Gastrocnemius medialis (tissue), 4 donors: ENCODE data around the gene HAGHL.
"Not testable (repeated sequence)": the region's sequence is repeated elsewhere in the genome, so short reads cannot be mapped to it uniquely, and the experiment has no call there.

Experiments used
- POLR2A ChIP-seq, 2 donors: fragments of 450-650 bp; IDR thresholded peaks; one replicate each; pipeline ENCODE4 v1.6.1; 2017; ENCODE audit warnings: antibody characterized with exemption in 2 of 2, mild to moderate bottlenecking in 2 of 2, moderate library complexity in 2 of 2
- TF ChIP-seq, protein P1 (sequence below), 5 experiments: fragments of 450-650 bp in 3 of 5; fragments of 200-600 bp in 2 of 5; sonication (generic) in 2 of 5; IDR thresholded peaks in 4 of 5; conservative IDR thresholded peaks in 1 of 5; 1 replicate in 4 of 5; 2 replicates in 1 of 5; pipeline ENCODE4 v1.5.1; 2016 to 2019; ENCODE audit warnings: antibody characterized with exemption in 5 of 5, mild to moderate bottlenecking in 3 of 5, moderate library complexity in 3 of 5

DNA sequence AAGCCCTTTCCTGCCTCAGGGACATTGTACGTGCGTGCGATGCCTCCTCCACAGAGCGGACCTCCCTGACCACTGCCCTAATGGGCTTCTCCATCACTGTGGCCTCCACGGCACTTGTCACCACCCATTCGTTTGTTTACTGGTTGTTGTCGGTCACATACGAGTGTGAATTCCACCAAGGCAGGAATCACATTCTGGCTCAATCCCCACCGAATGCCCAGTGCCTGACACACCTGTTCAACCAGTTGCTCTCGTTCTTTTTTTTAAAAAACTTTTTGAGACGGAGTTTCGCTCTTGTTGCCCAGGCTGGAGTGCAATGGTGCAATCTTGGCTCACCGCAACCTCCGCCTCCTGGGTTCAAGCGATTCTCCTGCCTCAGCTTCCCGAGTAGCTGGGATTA lies 35.7 kb upstream of the HAGHL start:
- TF ChIP-seq, protein P1, sequence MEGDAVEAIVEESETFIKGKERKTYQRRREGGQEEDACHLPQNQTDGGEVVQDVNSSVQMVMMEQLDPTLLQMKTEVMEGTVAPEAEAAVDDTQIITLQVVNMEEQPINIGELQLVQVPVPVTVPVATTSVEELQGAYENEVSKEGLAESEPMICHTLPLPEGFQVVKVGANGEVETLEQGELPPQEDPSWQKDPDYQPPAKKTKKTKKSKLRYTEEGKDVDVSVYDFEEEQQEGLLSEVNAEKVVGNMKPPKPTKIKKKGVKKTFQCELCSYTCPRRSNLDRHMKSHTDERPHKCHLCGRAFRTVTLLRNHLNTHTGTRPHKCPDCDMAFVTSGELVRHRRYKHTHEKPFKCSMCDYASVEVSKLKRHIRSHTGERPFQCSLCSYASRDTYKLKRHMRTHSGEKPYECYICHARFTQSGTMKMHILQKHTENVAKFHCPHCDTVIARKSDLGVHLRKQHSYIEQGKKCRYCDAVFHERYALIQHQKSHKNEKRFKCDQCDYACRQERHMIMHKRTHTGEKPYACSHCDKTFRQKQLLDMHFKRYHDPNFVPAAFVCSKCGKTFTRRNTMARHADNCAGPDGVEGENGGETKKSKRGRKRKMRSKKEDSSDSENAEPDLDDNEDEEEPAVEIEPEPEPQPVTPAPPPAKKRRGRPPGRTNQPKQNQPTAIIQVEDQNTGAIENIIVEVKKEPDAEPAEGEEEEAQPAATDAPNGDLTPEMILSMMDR (IDR thresholded peaks at IDR 0.05 in 4 of 5, conservative IDR thresholded peaks at IDR 0.05 in 1 of 5) = not testable (repeated sequence)
- not testable (repeated sequence) for TF ChIP-seq POLR2A (IDR thresholded peaks at IDR 0.05)
